AG08396 (cell line): ENCODE data around the gene CD300H.
"Not testable (repeated sequence)": the region's sequence is repeated elsewhere in the genome, so short reads cannot be mapped to it uniquely, and the experiment has no call there.

Experiments used
- DNase-seq: peaks from one replicate; pipeline ENCODE4 v3.0.0; 2012; ENCODE audit warnings: low spot score, mixed read lengths

The CD300H gene

DNA sequence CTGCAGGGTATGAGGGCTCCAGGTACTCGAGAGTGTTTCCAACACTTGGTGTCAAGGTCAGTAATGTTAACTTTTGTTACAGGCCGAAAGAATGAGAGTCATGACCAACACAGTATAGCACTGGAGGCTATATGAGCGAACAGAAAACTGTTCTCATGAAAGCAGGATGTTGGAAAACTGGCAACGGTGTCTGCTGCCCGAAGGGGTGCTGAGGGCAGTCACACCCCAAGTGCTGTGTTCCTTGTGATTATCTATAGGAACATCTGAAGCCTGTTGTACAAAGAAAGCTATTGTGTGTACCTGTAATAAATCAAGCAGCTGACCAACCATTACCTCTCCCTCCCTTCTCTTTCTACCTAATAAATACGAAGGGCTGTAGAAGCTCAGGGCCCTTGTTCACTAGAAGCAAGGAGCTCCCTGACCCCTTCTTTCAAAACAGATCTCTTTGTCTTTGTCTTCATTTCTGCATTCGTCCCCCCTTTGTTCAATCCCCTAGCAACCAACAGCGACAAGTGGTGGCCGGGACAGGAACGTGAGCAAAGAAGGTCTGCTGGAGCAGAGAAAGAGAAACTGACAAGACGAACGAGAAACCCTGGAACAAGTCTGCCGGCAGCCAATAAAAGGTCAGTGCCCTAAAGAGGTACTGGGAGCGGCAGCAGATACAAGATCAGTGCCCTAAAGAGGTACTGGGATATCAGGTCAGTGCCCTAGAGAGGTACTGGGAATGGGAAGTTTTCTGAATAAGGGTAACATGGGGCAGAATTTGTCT is 17.2 kb upstream of the CD300H start:
- DNase-seq: no peak

DNA sequence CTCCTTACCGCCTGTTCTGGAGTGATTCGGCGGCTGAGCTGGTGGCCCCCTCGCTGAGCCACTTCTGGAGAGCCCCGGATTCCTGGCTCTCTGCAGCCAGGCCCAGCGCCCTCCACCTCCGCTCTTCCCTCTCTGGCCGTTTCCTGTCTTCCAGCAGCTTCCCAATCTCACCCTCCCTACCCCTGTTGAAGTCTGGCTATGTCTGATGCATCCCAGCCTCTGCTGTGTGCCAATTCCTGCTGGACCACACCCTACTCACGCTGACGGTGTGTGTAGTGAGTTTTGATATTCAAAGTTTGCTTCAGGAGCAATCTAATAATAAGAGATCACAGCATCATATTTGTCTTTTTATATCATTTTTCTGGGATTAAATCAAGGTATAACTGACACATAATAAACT is 15.3 kb upstream of the CD300H start:
- DNase-seq: no peak

DNA sequence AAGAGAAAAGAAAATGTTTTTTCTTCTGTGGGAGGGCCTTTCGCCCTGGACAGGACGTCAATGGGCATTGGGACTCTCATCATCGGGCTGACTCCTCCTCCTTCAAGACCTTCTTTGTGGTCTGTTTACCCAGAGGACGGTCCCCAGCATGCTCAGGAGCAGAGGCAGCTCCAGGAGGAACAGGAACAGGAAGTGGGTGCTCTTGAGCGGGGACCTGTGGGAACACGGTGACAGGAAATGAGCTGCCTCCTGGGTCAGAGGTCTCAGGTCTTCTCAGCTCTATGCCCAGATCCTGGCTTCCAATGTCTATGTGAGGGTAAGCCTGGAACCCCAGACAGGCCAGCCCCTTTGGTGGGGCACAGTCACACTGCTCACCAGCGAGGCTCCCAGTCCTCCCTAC is 12.6 kb upstream of the CD300H start:
- no peak for DNase-seq

DNA sequence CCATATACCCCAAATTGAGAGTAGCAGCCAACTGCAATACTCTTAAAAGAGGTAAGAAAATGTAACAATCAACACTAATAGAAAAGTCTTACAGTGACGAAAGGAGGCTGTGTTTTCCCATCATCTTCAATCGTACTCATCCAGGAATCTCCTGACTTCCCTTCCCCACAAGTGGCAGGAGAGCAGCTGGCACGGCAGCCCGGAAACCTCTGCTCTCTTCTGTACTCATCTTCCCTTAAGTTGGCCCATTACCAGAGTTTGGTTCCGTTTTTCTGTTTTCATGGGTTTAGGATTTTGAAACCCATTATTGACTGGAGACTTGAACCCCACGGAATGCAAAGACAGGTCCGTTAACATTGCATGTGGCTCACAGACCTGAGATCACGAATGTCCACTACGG is 11.7 kb upstream of the CD300H start:
- no peak for DNase-seq

DNA sequence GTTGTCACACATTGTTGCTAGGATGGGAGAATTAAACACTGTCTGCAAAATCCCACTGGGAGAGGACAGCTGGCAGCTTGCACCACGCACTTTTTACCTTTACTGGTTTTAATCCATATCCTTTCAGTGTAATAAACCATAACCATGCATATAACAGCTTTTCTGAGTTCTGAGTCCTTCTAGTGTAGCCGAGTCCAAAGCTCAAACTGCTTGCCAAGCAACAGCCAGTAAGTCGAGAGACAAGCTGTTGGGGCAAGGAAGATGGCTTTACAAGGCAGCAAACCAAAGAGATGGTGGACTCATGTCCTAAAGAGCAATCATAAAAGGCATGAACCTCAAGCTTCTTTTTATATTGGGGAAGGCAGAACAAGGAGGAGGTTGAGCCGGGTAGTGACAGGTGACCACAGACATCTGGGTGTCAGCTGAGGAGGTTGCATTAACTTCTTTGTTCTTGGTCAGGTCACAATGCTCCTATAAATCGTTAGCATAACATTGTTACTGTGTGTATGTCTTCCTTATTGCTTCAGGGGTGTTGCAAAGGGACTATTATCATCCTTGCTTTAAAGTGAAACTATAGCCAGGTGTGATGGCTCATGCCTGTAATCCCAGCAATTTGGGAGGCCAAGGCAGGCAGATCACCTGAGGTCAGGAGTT is 7.3 kb upstream of the CD300H start:
- DNase-seq: no peak

DNA sequence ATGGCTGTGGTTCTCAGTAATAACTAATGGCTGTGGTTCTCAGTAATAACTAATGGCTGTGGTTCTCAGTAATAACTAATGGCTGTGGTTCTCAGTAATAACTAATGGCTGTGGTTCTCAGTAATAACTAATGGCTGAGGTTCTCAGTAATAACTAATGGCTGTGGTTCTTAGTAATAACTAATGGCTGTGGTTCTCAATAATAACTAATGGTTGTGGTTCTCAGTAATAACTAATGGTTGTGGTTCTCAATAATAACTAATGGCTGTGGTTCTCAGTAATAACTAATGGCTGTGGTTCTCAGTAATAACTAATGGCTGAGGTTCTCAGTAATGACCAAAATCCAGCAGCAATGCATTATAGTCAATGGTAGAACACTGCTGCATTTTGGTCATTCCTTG is 6.3 kb upstream of the CD300H start:
- DNase-seq: not testable (repeated sequence)

DNA sequence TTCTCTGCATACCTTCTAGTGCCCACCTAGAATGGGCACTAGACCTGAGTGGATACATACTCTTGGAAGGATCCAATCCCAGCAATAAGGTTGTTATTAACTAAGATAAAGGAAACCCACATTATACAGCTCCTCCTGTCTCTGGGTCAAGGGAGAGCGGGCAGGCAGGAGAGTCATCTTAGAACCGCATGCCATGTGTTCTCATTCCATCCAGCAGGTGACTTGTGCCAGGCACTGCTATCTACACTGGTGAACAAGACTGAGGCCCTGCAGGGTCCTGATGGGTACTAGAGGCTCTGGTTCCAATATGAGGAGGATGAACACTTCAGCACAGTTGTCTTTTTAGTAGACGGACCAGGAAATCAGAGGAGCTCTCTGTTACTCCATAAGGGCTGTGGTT is 5.9 kb upstream of the CD300H start:
- no peak for DNase-seq

DNA sequence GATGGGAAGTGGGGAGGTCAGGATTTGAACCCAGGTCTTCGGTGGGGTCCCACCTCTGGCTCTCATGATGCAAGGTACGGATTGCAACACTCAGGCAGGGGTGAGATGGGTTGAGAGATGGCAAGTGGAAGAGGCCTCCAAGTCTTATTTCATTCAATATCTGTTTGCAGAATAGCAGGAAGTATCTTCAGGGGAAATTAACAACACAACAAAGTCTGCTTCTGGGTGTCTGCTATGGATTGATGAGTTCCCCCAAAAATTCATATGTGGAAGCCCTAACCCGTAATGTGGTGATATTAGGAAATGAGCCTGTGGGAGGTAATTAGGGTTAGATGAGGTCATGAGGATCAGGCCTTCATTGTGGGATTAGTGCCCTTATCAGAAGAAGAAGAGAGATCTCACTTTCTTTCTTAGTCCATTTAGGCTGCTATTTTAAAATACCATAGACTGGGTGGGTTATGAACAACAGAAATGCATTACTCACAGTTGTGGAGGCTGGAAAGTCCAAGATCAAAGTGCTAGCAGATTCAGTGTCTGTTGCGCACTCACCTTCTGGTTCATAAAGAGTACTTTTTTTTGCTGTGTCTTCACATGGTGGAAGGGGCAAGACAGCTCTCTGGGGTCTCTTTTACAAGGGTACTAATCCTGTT is 4.4 kb upstream of the CD300H start:
- no peak for DNase-seq

DNA sequence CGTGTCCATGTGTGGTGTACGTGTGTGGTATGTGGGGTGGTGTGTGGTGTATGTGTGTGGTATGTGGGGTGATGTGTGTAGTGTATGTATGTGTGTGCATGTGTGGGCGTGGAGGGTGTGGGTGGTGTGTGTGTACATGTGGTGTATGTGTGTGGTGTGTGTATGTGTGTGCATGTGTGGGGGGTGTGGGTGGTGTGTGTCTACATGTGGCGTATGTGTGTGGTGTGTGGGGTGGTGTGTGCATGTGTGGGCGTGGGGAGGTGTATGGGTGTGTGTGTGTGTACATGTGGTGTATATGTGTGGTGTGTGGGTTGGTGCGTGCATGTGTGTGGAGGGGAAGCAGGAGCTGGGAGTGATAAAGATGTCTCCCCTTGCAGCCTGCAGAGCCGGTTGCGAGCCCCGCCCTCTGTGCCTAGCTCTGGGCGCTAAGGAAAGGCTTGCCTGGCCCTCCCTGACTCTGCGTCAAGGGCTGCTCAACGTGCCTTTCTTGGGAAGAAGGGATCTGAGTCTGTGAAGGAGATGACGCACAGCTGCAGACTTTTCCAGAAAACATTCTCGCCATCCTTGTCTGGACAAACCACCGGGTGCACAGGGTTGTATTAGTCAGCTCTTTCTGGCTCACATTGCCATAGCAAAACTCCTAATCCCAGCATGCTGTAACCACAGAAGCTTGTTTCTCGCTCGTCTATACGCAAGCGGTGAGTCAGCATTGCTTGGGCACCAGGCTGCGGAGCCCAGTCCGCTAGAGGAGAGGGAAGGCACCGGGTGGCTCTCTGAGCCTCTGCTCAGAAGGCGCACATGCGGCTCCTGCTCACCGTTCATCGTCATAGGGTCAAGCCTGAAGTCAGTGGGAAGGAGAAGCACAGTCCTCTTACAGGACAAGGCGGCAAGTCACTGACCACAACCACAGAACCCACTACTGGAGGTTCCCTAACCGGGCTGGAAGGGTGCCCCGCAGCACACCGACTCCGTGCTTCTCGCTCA is 2.0 kb upstream of the CD300H start:
- DNase-seq: no peak

DNA sequence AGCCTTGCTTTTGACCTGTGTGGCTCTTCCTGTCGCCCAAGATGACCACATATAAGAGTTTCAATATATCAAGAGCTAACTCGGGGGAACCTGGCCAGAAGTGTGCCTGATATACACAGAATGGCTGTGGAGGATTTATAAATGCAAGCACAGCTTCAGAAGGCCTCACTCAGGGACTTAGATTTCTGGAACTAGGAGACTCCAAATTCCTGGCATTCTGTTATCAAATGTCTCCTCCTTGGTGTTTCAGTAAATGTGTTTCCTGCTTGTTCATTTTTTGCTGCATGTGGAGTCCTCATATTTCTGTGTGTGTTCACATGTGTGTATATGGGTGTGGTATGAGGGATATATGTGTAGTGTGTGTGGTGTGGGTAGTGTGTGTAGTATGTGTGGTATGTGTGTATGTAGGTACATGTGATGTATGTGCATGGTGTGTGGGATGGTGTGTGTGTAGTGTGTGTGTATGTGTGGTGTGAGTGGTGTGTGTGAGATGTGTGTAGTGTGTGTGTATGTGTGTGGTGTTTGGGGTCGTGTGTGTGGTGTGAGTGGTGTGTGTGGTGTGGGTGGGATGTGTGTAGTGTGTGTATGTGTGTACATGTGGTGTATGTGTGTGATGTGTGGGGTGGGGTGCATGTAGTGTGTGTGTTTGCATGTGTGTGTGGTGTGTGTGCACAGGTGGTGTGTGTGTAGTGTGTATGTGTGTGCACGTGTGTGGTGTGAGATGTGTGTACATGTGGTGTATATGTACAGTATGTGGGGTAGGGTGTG is 981 bp upstream of the CD300H start:
- DNase-seq: no peak

DNA sequence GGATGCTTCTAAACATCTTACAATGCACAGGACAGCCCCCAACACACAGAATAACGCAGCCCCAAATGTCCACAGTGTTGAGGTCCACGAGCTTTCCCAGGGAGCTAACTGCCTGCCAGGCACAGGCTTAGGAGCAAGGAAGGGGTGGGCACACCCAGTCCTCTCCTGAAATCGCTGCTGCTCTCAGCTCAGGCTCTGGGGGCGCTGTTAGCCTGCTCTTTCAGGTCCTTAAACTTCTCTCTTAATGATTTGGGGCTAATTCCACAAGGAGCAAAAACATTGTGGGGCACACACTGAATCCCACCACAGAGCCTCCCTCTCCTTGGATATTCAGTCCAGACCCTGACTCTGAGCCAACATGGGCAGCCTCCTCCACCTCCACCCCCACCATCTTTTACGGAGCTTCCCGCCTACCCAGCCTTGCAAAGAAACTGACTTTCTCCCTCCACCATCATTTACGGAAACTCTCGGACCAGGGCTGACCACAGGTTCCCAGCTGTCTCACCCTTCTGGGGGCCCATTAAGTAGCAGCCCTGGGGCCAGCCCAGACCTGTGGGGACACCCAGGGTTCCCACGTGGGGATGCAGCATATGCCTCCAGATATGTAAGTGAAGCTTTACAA is 1.1 kb downstream of the CD300H start:
- no peak for DNase-seq

DNA sequence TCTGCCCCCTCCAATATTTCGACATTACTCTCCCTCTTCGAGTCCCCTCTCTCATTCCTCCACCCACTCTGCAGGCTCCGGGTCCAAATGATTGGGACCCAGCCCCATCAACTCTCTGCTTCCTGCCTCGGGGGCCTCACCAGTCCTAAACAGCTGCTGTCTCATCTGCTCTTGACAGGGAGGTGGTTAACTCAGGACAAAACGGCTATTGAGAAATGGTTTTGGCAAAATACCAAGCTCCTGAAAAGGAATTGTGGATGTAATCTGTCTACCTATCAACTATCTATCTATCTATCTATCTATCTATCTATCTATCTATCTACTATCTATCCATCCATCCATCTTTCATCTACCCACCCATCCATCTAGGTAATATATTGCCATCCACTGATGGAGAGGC is 2.2 kb downstream of the CD300H start:
- no peak for DNase-seq

DNA sequence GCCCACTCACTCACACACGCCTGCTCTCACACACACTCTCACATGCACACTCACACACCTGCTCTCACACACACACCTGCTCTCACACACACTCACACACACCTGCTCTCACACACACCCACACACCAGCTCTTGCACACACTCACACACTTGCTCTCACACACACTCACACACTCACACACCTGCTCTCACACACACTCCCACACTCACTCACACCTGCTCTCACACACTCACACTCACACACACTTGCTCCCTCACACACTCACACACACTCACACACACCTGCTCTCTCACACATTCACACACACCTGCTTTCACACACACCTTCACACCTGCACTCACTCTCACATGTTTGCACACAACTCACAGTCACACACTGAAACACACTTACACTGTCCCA is 4.0 kb downstream of the CD300H start:
- no peak for DNase-seq

DNA sequence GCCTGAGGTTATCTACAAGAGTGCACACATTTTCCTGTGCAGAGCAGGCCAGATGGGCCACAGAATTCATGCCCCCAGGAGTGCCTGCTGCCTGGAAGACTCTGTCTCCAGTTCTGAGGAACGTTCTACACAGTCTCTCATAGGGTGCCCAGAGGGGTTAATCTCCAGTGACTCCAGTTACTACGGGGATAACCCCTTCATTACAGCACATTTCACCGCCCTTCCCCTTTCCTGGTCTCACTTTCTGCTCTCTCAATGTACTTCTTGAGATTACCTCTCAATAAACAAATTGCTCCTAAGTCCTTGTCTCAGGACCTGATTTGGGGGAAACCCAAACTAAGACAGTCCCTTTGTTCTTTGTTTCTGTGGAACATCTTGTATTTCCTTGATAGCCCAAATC is 5.7 kb downstream of the CD300H start:
- no peak for DNase-seq

DNA sequence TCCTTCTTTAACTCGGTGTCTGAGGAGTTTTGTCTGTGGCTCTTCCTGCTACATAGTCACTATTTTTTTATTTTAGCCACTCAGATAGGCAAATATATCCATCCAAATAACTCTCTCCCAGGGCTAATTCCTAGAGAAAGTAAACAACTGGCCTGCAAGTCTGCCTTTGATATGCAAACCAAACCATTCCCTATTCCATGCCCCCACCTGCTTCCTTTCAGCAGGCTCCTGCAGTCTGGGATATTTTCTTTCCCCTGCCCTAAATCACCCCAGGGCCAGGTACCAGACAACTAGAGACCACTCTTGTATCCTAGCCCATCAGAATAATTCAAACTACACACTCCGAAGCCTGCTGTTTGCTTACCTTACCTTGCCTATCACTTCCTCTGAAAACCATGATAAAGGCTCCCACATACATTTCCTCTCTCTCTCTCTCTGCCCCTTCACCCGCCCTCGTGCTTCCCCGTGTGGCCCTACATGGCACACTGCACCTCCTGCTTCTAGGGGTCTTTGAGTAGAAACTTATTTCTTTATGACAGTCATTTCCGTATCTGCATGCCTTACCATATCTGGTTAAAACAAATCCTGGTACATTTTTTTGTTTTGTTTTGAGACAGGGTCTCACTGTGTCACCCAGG is 8.3 kb downstream of the CD300H start:
- no peak for DNase-seq

DNA sequence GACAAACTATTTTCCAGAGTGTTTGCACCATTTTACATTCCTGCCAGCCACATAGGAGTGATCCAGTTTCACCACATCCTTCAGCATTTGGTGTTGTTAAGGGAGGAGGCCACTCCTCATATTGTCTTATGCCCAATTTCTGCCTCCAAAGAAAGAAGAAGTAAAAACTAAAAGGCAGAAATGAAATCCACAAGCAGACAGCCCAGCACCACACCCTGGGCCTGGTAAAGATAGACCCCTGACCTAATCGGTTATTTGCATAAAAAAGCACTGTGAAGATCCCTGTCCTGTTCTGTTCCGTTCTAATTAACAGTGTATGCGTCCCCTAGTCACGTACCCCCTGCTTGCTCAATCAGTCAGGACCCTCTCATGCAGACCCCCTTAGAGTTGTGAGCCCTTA is 8.9 kb downstream of the CD300H start:
- DNase-seq: not testable (repeated sequence)

DNA sequence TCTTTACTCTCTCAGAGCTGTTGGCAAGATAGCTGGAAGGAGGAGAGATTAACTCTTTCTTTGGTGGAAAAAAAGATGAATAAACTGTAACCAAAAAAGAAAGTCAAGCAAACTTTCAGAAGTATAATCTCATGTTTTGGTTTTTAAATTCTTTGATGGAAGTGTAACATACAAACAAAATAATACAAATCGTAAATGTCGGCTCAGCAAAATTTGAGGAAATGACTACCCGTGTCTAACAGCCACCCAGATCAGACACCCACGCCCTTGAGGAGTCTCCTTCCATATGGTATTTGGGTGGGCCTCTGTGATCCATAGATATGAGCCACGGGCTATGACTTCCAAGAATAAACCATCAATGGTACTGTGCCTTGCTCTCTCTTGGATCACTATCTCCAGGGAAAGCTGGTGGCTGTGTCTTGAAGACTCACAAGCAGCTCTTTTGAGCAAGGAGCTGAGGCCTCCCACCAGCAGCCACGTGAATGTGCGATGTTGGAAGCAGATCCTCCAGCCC is 11.8 kb downstream of the CD300H start:
- no peak for DNase-seq

DNA sequence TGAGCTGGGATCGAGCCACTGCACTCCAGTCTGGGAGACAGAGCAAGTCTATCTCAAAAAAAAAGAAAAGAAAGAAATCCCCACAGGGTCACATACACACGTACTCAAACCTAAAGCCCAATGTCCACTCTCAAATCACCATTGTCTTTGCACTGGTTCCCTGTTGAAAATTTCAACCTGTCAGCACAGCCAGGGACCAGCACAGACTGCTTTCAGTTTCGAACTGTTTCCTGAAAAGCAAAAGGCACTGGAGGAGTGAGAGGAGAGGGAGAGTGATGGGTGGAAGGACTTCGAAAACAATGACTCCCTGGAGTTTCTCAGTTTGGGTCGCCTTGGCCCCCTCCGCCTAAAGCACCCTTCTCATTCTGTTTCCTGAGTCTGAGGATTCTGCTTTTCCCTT is 12.4 kb downstream of the CD300H start:
- DNase-seq: no peak

DNA sequence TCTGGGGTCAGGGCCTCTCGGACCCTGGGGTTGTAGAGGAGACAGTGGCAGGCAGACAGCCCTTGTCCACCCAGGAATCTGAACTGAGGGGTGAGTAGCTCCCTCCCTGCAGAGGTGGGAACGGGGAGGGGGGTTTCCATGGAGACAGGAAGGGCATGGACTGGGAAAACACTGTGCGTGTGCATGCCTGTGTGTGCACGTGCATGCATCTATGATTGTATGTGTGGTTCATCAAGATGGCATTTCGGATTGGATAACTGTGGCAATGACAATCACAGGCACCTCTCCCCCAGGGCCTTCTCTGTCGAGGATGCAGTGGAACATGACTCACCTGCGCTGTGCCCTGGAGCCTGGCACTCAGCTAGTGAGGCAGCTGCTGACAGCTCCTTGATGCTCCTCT is 15.3 kb downstream of the CD300H start:
- DNase-seq: no peak

DNA sequence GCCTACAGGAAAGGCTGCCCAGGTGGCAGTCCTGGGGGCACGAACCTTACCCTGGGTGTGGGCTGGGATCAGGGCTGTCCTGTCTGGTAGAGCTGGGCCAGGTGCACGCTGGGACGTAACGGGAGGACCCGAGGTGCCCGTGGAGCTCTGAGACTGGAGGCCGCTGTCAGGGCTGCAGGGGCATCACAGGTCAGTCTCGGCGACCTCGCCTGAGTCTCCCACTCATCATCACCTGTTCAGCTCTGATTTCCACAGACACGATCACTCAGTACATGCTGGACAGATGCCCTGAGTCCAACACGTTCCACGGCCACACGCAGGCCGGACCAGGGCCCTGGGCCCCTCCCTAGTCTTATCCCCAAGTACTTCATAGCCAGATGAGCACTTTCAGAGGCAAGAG is 16.7 kb downstream of the CD300H start:
- no peak for DNase-seq
